Measurements from ENCODE around the gene ERGIC1.

ERGIC1 gene

DNA sequence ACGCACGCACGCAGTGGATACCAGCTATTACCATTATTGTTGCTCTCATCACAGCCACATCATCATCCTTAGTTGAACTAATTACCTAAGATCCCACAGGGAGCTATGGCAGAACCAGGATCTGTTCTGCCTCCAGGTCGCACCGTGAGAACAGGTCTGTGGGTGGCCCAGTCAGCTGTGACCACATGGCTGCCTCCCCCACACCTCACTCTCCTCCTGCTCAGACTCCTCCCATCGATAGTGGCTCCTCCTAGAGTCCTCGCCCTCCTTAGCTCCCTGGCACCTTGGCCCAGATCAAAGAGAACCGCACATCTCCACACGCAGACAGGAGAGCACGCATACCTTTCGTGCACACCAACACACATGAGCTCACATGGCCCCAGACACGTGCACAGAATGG, 92.7 kb downstream of the ERGIC1 start:
- DNase-seq = no peak

DNA sequence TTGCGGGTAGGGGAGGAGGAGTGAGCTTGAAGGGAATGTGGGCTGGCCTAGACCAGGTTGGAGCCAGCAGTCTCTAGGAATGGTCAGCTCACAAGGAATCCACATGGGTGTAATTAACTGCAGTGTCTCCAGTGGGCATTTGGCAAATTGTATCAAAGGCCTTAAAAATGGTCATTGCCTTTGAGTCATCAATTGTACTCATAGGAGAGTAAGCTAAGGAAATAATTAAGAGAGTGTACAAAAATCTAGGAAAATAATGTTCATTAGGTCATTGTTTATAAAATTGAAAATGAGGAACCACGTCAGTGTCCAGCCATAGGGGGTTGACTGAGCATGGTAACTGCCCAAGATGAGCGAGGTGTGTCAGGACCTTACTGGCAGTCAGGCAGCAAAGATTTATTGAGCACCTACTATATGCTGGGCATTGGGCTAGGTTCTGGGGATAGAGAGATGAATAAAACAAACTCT, 95.4 kb downstream of the ERGIC1 start:
- DNase-seq = no peak

DNA sequence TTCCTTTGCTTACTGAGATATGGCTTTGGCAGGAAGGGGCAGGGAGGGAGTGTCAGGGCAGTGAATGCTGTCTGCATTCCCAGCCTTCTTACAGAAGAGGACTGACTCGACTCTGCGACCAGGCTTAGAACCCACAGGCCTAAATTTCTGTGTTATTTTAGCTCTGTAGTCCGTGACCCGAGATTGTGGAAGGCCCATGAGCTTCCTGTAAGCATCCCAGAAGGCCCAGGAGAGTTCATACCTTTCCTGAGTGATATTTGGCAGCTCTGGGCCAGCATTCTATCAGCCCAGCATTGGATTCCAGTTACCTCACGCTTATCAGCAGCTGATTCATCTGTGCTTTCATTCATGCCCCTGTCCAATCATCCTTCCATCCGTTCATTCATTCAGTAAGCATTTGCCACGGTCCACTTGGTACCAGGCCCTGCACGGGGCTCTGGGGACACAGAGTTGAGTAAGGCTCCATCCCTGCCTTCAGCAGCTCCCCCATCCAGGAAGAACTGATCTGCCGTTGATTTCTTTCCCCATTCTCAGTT, 97.0 kb downstream of the ERGIC1 start:
- no peak for DNase-seq

DNA sequence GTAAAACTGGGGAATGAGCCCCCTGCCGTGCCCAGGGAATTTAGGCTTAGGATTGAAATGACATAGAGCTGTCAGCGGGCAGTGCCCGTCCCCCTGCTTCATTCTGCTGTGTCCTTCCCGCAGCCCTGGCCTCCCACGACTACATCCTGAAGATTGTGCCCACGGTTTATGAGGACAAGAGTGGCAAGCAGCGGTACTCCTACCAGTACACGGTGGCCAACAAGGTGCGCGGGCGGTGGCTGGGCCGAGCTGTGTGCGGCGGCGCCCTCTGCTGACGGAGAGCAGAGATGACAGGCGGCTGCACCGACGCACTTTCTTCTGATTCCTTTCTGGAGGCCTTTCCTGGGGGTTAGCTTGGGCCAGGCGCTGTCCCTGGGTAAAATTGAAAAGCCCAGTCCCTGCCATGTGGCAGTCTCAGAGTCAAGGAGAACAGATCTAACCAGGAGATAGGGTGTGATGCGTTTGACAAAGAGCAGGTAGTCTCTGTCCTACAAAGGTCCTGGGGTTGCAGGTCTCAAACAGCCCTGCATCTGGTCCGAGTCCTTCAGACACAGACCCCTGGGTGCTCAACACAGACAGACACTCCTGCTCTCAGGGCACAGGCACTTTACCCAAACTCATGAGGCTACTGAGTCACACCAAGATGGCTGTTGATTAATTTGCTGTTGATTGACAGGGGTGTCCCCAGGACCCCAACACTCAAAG, 98.4 kb downstream of the ERGIC1 start:
- DNase-seq = peak; percentile 26

DNA sequence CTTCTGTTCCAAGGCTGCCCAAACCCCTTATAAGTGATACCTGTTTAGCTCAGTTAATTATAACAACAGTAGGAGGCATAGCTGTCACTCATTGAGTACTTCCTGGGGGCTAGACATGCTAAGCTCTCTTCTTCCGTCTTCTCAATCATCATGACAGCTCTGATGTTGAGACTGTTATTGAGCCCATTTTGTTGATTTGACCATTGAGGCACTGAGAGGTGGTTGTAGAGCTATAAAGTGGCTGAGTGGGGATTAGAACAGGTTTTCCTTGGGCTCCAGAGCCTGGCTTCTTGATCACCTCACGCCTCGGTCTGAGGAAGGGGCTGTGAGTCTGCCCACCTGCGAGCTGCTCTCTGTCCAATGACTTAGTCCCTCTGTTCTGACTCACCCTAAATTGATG, 99.2 kb downstream of the ERGIC1 start:
- no peak for DNase-seq

DNA sequence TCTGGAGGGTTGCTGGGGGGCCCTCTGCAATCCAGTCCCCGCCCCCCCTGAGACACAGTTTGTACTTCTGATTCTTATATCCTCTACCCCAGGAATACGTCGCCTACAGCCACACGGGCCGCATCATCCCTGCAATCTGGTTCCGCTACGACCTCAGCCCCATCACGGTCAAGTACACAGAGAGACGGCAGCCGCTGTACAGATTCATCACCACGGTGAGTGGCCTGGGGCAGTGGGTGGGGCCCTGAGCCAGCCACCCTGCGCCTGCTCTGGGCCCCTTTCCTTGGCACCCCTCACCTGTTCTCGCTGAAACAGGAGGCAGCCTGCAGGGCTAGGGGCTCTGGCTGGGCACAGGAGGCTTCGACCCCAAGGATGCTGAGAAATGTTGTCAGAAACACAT, 101.0 kb downstream of the ERGIC1 start:
- DNase-seq = no peak

DNA sequence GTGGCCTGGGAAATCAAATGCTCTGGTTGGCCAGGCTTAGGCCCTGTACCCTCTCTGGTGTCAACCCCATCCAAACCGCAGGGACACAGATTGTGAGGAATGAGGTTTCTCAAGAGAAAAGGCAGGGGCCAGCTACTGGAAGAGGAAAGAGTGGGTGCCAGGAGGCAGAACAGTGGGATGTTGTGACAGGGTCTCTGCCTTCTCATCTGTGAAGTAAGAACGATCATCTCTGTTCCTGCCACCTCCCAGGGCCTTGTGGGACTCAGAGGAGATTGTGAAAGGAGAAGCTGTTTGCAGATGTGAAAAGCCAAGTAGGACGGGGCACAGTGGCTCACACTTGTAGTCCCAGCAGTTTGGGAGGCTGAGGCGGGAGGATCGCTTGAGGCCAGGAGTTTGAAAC, 102.3 kb downstream of the ERGIC1 start:
- no peak for DNase-seq

DNA sequence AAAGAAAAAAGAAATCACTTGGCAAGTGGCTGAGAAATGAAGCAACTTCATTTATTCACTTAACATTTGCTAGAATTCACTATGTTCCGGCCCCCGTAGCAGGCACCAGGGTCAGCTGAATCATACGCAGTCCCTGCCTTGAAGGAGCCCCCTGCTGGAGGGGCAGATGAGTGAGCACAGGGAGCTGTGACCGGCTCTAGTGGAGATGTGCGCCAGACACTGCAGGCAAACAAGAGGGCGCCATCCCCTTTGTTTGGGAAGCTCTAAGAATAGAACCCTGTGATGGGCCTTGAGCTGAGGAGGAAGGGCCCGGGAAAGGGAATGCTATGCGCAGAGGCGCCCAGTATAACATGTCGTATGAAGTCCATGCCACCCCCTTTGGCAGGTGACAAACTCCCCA, 105.0 kb downstream of the ERGIC1 start:
- DNase-seq = no peak

DNA sequence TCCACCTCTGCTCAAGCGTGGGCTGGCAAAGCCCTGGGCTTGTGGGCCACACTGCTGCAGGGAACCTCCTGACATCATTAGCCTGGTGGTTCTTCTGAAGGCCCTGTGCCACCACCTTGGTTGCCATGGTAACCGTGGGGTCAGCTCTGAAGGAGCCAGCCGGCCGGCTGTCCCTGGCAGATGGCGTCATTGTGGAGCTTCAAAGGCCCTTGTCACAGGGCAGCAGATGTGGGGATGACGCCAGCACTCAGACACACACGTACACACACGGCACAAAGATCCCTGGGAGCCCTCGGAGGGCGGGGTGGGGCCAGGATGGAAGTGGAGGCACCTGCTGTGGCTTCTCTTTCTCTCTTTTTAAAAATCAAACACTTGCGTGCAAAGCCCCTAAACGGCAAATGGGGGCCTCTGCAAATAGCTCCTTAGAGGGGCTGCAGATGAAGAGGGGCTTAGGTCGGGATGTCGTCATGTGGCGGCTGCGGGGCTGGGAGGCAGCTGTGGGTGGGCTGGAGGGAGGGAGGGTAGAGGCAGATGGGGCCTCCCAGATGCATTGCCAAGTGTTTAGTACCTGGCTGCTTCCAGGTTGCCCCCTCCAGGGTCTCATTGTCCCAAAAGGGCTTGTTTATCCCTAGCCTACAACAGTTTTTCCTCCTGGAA, 105.7 kb downstream of the ERGIC1 start:
- peak; percentile 50 for DNase-seq

DNA sequence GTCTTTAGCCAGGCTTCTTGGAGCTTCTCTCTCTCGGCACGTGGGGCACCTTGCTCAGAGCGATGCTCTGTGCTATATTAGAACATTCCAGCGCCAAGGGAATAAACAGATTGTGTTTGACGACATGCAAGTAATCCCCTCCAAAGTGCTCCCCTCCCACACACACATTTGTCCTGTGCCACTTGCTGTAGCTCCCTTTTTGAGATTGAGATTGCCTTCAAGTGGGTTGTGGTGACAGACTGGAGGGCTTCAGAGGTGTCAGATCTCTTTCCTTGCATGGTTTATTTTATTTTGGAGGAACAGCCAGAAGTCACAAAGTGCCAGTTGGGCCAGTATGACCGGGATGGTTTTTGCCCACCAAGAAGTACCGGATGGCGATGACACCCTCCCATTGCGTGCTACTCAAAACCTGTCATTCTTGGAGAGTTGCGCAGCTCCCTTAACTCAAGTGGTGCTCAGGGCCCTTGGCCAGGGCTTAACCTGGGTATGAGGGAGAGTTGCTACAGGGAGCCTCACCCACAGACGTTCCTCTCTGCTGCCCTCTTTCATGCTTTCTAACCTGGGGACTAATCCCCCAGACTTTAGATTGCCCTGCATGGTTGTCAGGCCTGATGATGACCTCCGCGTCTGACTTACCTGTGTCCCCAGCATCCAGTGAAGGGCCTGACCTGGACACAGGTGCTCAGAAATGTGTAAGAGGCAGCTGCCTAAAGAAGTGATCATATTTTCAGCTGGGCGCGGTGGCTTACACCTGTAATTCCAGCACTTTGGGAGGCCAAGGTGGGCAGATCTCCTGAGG, 106.4 kb downstream of the ERGIC1 start:
- no peak for DNase-seq

DNA sequence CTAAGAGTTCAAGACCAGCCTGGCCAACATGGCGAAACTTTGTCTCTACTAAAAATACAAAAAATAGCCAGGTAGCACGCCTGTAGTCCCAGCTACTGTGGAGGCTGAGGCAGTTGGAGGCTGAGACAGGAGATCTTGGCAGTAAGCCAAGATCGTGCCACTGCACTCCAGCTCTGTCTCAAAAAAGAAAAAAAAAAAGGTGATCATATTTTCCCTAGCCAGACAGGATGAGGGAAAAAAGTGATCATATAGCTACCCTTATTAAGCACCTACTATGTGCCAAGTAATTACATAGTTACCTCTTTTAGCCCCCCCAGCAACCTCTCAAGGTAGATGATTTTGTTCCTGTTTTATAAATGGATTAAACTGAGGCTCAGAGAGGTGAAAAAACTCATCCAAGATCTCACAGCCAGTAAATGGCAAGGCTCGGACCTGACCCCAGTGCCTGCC, 107.0 kb downstream of the ERGIC1 start:
- no peak for DNase-seq

DNA sequence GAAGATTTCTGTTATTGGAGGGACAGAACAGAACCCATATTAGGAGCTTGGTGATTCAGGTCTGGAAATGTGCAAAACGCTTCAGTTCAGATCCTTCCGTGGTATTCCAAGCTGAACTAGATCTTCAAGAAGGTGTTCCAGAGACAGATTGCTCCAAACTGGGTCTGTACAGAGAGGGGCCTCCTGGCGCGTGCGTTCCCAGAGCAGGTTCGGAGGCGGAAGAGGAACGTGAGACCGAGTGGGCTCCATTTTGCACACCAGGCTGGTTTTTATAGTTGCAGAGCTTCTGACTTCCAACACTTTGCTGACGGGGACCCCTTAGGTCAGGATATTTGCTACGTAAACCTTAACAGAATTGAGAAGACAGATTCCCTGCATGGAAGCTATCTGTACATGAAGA, 108.5 kb downstream of the ERGIC1 start:
- DNase-seq = no peak

DNA sequence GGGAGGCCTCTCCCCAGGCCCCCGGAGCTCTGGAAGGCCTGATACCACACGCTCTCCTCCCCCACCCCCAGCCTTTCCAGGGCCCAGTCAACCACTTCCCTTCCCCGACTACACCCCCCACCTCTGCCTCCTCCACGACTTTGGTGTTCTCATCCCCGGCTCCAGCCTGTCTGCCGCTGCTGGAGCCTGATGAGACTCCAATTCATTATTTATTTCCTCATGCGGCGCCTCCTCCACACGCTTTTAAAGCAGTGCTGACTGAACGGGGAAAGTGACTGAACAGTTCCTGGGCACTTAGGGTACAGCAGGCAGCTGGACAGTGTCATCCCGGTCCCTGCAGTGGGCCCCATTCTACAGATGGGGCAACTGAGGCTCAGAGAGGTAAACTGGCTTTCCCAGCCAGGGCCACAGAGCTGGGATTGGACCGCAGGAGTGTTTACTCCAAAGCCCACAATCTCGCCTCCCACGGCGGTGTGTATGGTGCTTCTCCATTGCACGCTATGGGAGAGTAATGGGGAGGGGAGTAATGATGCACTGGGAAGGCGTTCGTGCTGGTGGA, 109.3 kb downstream of the ERGIC1 start:
- no peak for DNase-seq

DNA sequence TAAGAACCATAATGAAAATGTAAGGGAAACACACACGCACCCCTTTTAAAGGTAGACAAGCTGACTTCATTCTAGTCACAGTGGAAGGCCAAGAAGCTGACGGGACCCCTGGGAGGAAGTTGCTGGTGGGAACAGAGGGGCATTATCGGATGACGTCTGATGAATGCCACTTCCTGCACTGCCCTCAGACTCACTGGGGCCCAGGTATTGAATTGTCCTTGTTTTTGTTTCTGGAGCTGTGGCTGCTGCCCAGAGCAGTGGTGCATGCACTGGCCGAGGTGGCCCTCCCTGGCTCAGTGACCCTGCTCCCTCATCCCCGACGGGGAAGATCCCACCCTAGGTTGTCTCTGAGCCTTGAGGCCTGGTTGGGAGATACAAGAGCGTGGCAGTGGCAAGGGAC, 109.9 kb downstream of the ERGIC1 start:
- no peak for DNase-seq

DNA sequence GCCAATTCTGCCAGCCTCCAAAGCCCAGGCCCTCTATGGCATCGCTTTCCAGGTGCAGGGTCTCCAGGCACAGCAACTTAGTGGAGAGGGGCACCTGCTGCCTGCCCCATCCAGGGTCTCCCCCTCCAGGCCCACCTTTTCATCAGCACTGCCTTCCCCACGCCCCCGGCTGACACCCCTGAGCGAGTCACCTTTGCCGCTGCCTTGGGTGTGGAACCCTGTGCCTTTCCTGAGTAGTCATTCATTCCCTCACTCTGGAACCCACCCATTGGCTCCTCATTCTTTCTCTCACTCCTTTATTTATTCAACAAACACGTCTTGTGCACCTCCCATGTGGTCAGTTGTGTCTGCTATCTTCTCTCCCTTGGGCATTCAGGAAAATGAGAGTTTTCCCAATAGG, 110.7 kb downstream of the ERGIC1 start:
- no peak for DNase-seq

DNA sequence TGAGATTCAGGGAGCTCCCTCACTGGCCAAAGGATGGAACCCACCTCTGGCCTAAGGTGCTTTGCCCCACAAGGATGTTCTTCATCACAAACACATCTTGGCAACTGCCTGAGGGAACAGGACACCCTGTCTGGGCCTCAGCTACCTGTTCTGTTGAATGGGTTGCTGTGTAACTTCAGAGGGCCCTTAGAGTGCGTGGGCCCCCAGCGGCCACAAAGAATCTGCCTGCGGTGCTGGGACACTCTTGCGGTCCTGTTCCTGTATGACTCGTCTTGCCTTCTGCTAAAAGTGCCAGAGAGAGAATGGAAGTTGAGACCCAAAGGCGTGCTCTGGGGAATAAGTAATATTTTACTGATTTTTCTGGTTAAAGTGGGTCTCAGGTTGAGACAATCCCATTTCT, 111.1 kb downstream of the ERGIC1 start:
- no peak for DNase-seq

DNA sequence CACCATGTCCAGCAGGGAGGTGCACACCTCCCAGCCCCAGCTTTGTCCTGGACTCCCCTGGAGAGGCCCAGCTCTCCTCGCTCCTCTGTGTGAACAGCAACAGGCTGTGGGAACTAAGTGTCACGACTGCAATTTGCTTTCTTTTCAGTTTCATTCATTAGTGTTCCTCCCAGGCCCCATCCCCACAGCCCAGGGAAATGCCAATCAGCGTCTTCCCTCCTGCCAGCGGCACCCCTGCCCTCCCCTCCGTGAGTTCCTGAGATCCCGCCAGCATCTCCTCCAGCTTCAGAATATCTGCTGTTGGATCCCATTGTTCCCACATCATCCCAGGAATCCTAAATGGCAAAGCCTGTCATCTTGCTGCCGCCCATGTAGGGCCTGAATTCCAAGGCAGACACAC, 112.1 kb downstream of the ERGIC1 start:
- no peak for DNase-seq

DNA sequence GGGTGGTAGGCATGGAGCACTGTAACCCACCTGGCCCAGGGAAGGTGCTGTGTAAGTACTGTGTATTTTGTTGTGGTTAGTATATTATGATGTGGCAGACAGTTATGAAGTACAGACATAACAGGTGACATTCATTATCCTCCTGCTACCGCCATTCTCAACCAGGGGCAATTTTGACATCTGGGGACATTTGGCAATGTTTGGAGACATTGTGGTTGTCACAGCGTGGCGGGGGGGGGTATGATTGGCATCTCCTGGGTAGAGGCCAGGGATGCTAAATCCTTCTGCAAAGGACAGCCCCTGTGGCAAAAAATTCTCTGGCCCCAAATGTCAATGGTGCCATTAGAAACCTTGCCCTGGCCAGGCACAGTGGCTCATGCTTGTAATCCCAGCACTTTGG, 115.4 kb downstream of the ERGIC1 start:
- no peak for DNase-seq

DNA sequence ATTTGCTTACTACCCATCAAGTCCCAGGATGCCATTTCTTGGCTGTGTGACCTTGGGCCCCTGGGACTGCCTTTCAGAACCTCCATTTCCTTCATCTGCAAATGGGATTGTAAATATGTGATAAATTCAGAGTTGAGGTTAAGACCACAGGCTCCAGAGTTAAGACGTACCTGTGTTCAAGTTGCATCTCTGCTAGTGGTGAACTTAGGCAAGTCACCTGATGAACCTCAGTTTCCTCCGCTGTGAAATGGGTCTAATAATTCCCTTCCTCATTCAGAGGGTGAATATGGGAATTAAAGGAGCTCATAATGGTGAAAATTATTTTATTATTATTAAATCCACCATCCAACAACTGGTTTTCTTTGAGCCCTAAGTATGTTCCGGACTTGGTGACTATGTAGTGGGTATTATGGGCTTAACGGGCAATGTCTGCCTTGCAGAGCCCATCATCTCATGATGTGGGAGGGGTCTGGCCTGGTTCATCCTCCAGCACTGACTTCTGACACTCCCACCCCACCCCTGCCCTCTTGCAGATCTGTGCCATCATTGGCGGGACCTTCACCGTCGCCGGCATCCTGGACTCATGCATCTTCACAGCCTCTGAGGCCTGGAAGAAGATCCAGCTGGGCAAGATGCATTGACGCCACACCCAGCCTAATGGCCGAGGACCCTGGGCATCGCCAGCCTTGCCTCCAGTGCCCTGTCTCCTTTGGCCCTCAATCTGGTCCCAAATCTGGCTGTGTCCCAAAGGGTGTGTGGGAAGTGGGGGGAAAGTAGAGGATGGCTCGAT, 116.3 kb downstream of the ERGIC1 start:
- no peak for DNase-seq

DNA sequence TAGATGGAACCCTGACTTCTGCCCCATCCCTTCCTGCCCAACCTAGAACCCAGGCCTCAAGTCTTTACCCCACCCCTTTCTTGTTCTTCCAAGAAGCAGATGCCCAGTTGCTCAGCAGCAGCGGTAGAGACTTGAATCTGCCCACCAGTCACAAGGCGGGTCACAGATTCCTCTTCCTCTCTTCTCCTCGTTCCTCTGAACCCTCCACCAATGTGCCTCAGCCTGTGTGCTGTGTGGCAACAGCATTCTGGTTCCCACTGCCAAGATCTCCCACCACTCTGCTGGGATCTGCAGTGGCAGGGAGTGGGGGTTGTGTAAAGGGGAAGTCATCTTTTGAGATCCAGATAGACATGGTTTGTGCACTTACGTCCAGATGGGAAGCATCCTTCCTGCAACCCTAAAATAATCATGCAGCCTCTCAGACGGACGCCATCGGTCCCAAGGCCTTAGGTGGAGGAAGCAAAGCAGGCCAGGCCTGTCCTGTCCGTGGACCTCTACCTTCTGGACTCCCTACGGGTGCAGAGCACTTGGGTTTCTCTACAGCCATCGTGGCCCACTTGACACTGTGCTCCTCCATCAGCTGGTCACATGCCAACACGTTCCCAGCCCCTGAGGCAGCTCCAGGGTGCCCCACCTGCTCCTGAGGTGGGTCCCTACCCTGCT, 117.5 kb downstream of the ERGIC1 start:
- DNase-seq = no peak

DNA sequence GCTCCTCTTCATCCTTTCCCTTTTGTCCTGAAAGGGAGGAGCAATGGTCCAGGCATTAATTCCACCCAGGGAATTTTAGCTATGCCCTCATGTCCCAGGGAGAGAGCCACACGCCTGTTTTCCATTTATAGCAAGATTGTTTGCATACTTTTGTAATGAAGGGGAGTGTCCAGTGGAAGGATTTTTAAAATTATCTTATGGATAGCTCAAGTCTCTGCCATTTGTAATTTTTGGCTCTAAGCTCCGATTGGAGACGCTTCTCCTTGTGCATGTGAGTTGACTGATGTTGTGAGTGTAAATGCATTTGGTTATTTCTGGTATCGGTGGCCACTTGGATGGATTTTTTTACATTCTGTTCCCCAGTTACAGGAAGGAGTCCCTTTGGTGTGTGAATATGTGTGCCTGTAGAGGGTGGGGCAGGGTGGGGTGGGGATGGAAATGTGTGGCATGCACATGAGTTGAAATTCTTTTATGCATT, 118.0 kb downstream of the ERGIC1 start:
- no peak for DNase-seq

All from NCI-H2029 treated with DMSO at 0.1 percent for 48 hours (cell line).